Common myeloid progenitor, CD34-positive (primary cell): Measurements from ENCODE around the gene CLEC11A.

Source experiments
- CTCF ChIA-PET: fragments of 350-600 bp; sonication (Branson Sonifier 250); formaldehyde crosslinking; loops from one replicate; lab custom pipeline; 2021; ENCODE audit warnings: antibody characterized with exemption; lab: Charles Lee
- POLR2A ChIA-PET: fragments of 350-600 bp; sonication (Branson Sonifier 250); formaldehyde crosslinking; loops from one replicate; lab custom pipeline; 2021; ENCODE audit warnings: antibody characterized with exemption; lab: Charles Lee
- DNase-seq, 3 donors: peaks; one replicate each; pipeline versions ENCODE4 v3.0.0 to v3.0.0-alpha.2; 2013
- H3K27ac ChIP-seq, 2 experiments: 1 replicate in 1 of 2; 2 replicates in 1 of 2; pipeline ENCODE4 v1.7.0; 2013; ENCODE audit warnings: inconsistent platforms in 2 of 2, low read length in 2 of 2, mild to moderate bottlenecking in 2 of 2, low read depth in 1 of 2, moderate library complexity in 1 of 2; ENCODE audit not compliant: severe bottlenecking in 2 of 2, insufficient read depth in 1 of 2, poor library complexity in 1 of 2
- H3K27me3 ChIP-seq, 5 experiments: replicated peaks in 2 of 5; 1 replicate in 3 of 5; 2 replicates in 2 of 5; pipeline versions ENCODE4 v1.6.1 to v1.7.0; 2013; ENCODE audit warnings: low read length in 4 of 5, mild to moderate bottlenecking in 2 of 5, moderate library complexity in 2 of 5, inconsistent platforms in 1 of 5; ENCODE audit not compliant: insufficient read depth in 5 of 5, control insufficient read depth in 4 of 5
- H3K36me3 ChIP-seq, 4 experiments: 1 replicate in 2 of 4; 2 replicates in 2 of 4; pipeline versions ENCODE4 v1.6.1 to v1.7.0; 2013; ENCODE audit warnings: low read length in 3 of 4, control low read depth in 1 of 4, mild to moderate bottlenecking in 1 of 4; ENCODE audit not compliant: control insufficient read depth in 4 of 4, insufficient read depth in 4 of 4
- H3K4me1 ChIP-seq, 4 experiments: 1 replicate in 3 of 4; 2 replicates in 1 of 4; pipeline versions ENCODE4 v1.6.1 to v1.7.1; 2013; ENCODE audit warnings: low read length in 3 of 4, mild to moderate bottlenecking in 3 of 4, control low read depth in 1 of 4, inconsistent platforms in 1 of 4, moderate library complexity in 1 of 4; ENCODE audit not compliant: control insufficient read depth in 4 of 4, insufficient read depth in 4 of 4; ENCODE audit errors: control extremely low read depth in 1 of 4
- H3K4me3 ChIP-seq, 7 experiments: 1 replicate in 4 of 7; 2 replicates in 3 of 7; pipeline versions ENCODE4 v1.5.1 to v1.7.0; 2013; ENCODE audit warnings: mild to moderate bottlenecking in 7 of 7, low read length in 6 of 7, moderate library complexity in 6 of 7, inconsistent platforms in 2 of 7, low read depth in 2 of 7, control low read depth in 1 of 7; ENCODE audit not compliant: insufficient read depth in 4 of 7, control insufficient read depth in 1 of 7; ENCODE audit errors: extremely low read depth in 1 of 7
- H3K9me3 ChIP-seq, 5 experiments: 1 replicate in 4 of 5; 2 replicates in 1 of 5; pipeline versions ENCODE4 v1.6.1 to v1.7.1; 2013; ENCODE audit warnings: low read length in 4 of 5, mild to moderate bottlenecking in 2 of 5, inconsistent platforms in 1 of 5, low read depth in 1 of 5, moderate library complexity in 1 of 5; ENCODE audit not compliant: control insufficient read depth in 4 of 5, insufficient read depth in 2 of 5; ENCODE audit errors: control extremely low read depth in 1 of 5
- WGBS: methylation state at CpG from one replicate; pipeline ENCODE4 v1.1.5; 2013; ENCODE audit not compliant: insufficient coverage; 5-methylcytosine and 5-hydroxymethylcytosine counted together

CLEC11A gene

DNA sequence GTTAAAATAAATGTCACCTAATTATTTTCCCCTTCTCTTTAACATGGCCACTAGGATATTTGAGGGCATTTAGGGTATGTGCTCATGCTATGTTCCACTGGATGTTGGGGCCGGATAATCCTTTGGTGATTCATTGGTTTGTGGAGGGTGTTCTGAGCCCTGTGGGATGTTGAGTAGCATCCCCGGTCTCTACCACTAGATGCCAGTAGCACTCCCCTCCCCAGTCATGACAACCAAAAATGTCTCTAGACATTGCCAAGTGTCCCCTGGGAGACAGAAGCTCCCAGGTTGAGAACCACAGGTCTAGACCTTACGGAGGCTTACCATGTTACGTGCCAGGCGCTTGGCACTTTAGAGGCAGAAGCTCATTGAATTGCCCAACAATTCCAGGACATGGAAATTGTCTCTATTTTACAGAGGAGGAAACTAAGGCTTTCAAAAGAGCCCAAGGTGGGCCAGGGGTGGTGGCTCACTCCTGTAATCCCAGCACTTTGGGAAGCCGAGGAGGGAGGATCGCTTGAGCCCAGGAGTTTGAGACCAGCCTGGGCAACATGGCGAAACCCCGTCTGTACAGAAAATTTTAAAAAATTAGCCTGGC, 17.6 kb upstream of the CLEC11A start:
- POLR2A ChIA-PET, result no interaction called here
- 57% methylated on average over 7 of the region's 9 CpGs for WGBS

DNA sequence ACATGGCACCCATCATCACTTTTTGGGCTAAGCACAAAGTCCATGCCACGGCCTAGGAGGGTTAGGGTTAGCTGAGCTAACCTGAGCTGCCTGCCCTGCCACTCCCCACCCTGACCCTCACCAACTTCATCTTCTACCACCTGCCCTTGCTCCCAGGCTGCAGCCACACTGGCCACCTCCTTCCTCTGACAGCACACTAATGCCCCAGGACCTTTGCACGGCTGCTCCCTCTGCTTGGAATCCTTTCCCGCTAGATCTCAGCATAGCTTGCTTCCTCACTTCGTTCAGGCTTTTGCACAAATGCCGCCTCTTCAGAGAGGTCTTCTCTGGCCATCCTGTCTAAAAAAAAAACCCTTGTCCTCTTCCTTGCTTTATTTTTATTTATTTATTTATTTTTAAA, 16.8 kb upstream of the CLEC11A start:
- ChIA-PET CTCF (interaction anchor here (1.0 to 3.4 kb wide), 3 partner anchors 14 to 74 kb away, joined by 3 to 36 read pairs (median 7); no protein-coding TSS in a partner anchor), POLR2A (no interaction called here)
- H3K36me3 ChIP-seq, result no peaks in the 10 kb centered on the region
- peaks cover 0 to 45% (median 12%) of the 10 kb centered on the region in 5 experiments for H3K27me3 ChIP-seq
- no peak overlapping the region for H3K27ac ChIP-seq
- 100% methylated on average over 3 of the region's 5 CpGs for WGBS
- H3K4me3 ChIP-seq, result no peak overlapping the region
- H3K4me1 ChIP-seq, result peaks cover 0 to 16% (median 7%) of the 10 kb centered on the region in 4 experiments
- no peak for DNase-seq
- no peaks in the 10 kb centered on the region for H3K9me3 ChIP-seq

More for the DNA sequence above, 17.6 kb upstream of the CLEC11A start:
- Histone ChIP-seq H3K4me1 (peaks cover 0 to 16% (median 7%) of the 10 kb centered on the region in 4 experiments), H3K4me3 (no peak overlapping the region), H3K27me3 (peaks cover 0 to 48% (median 11%) of the 10 kb centered on the region in 5 experiments), H3K36me3 (no peaks in the 10 kb centered on the region), H3K9me3 (no peaks in the 10 kb centered on the region), H3K27ac (no peak overlapping the region)
- CTCF ChIA-PET, result interaction anchor here (0.8 to 3.4 kb wide), 5 partner anchors 9 to 74 kb away, joined by 3 to 36 read pairs (median 4); no protein-coding TSS in a partner anchor
- peak; percentile 67 to 82 (median 82) for DNase-seq

DNA sequence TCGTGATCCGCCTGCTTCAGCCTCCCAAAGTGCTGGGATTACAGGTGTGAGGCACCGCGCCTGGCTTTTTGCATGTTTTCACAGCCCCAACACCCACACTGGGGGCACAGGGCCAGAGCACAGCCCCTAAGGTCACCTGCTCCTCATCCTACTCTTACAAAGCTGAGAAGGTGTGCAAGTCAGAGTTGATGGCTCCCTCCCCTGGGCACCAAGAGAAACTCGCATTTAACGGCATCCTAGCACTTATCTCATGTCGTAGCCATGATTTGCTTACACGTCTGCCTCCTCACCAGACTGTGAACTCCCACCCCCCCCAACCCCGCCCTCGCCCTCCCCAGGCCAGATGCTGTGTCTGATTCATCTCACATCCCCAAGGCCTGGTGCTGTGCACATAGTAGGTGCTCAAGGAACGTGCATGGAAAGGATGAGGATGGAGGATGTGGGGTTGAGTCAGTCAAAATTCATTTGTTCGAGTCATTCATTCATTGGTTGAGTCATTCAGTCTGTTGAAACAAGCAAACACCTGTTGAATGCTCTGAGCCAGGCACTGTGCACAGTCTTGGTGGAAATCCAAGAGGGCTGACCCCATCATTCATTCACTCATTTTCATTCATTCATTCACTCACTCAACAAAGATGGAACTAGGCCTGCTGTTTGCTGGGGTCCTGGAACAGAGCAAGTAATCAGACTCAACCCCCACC, 14.8 kb upstream of the CLEC11A start:
- no peak overlapping the region for H3K4me3 ChIP-seq
- H3K27me3 ChIP-seq, result peaks cover 0 to 29% (median 10%) of the 10 kb centered on the region in 5 experiments
- no peaks in the 10 kb centered on the region for H3K36me3 ChIP-seq
- H3K9me3 ChIP-seq, result no peaks in the 10 kb centered on the region
- ChIA-PET CTCF (no interaction called here), POLR2A (no interaction called here)
- 95% methylated on average over 4 of the region's 12 CpGs for WGBS
- DNase-seq, result no peak
- peaks cover 0 to 14% (median 8%) of the 10 kb centered on the region in 4 experiments for H3K4me1 ChIP-seq
- H3K27ac ChIP-seq, result no peak overlapping the region

DNA sequence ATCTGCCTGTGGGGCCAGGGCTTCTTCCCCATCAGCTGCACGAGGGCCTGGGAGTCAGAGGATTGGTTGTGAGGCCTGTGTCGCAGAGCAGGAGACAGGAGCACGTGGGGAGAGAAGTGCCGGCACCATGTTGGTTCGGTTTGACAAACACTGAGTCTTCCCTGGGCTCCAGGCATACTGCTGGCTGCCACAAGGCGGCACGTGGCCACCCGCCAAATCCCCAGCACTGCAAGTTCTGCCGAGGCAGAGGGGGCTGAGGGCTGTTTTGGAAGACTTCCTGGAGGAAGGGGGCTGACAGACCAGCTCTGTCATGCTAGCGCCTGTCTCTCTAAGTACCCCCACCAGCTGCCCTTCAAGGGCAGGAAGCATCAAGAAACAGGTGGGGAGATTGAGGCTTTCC, 13.1 kb upstream of the CLEC11A start:
- 56% methylated on average over 5 of the region's 10 CpGs for WGBS
- H3K27me3 ChIP-seq, result peaks cover 0 to 20% (median 7%) of the 10 kb centered on the region in 5 experiments
- H3K4me3 ChIP-seq, result no peak overlapping the region
- H3K9me3 ChIP-seq, result no peaks in the 10 kb centered on the region
- H3K27ac ChIP-seq, result no peak overlapping the region
- ChIA-PET POLR2A (no interaction called here), CTCF (interaction anchor here (1.0 to 1.8 kb wide), 2 partner anchors 13 to 74 kb away, joined by 4 read pairs; partner anchors contain the start of gene CLEC11A)
- no peak for DNase-seq
- no peaks in the 10 kb centered on the region for H3K36me3 ChIP-seq
- peaks cover 0 to 9% (median 6%) of the 10 kb centered on the region in 4 experiments for H3K4me1 ChIP-seq

DNA sequence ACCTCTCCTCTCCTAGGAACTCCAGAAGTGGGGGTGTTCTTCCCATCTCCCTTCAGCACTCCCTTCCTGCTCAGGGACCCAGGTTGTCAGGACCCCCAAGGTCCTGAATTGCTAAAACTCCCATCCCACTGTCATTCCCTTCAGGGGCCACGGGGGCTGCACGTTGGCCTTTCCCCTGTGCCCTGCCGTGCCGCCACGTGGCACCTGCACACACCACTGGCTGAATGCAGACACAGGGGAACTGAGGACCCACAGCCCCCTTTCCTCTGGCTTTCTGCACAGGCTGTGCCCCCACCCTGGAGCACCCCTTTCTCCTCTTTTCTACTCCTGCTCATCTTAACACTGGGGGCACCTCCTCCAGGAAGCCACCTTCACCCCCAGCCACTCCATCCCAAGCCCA, 12.6 kb upstream of the CLEC11A start:
- H3K27me3 ChIP-seq, result peaks cover 0 to 20% (median 10%) of the 10 kb centered on the region in 5 experiments
- no peak for DNase-seq
- H3K36me3 ChIP-seq, result no peaks in the 10 kb centered on the region
- peaks cover 0 to 9% (median 6%) of the 10 kb centered on the region in 4 experiments for H3K4me1 ChIP-seq
- ChIA-PET CTCF (interaction anchor here (1.8 kb wide), 1 partner anchor 74 kb away, joined by 4 read pairs; no protein-coding TSS in a partner anchor), POLR2A (no interaction called here)
- WGBS, result 83% methylated on average over 2 of the region's 5 CpGs
- H3K9me3 ChIP-seq, result no peaks in the 10 kb centered on the region
- no peak overlapping the region for H3K27ac ChIP-seq
- no peak overlapping the region for H3K4me3 ChIP-seq

DNA sequence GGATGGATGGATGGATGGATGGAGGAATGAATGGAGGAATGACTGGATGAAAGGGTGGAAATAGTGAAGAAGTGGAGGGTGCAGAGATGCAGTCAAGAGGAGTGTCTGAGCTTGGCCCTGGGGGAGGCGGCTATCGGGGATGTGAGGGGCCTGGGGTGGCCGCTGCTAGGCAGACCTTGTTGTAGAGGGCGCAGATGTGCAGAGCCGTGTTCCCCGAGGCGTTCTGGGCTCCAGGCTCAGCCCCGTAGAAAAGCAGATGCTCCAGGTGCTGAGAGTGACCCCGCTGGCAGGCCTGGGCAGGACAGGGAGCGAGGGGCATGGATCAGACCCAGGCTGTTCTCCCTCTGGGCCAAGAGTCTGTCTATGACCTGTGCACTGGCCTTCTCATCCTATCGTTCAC, 12.0 kb upstream of the CLEC11A start:
- no peak for DNase-seq
- no peak overlapping the region for H3K4me3 ChIP-seq
- ChIA-PET POLR2A (no interaction called here), CTCF (no interaction called here)
- peaks cover 0 to 9% (median 6%) of the 10 kb centered on the region in 4 experiments for H3K4me1 ChIP-seq
- H3K27ac ChIP-seq, result no peak overlapping the region
- no peaks in the 10 kb centered on the region for H3K36me3 ChIP-seq
- WGBS, result 95% methylated on average over 10 of the region's 11 CpGs
- H3K9me3 ChIP-seq, result no peaks in the 10 kb centered on the region
- H3K27me3 ChIP-seq, result peaks cover 0 to 22% (median 11%) of the 10 kb centered on the region in 5 experiments

DNA sequence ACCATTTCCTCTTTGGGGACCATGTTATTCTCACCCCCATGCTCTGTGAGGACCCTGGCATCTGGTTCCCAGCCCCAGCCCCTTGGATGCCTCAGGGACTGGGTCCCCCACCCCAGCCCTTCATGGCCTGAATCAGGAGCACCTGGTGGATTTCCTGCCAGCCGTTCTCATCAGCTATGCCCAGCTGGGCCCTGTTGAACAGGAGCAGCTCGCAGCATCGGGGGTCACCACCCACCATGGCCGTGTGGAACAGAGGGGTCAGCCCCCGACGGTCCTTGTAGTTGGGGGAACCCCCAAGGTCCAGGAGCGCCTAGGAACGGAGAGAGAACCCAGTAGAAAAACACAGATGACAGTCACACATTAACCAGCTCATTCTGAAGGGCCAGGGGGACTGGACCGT, 11.4 kb upstream of the CLEC11A start:
- no peaks in the 10 kb centered on the region for H3K9me3 ChIP-seq
- H3K36me3 ChIP-seq, result no peaks in the 10 kb centered on the region
- H3K27me3 ChIP-seq, result peaks cover 0 to 26% (median 12%) of the 10 kb centered on the region in 5 experiments
- CTCF ChIA-PET, result interaction anchor here (1.4 to 3.0 kb wide), 2 partner anchors 9 to 11 kb away, joined by 3 to 10 read pairs; partner anchors contain the start of gene CLEC11A
- DNase-seq, result no peak
- H3K4me1 ChIP-seq, result peaks cover 0 to 9% (median 6%) of the 10 kb centered on the region in 4 experiments
- no peak overlapping the region for H3K4me3 ChIP-seq
- POLR2A ChIA-PET, result no interaction called here
- H3K27ac ChIP-seq, result no peak overlapping the region
- 92% methylated on average over 8 of the region's 9 CpGs for WGBS
